BLaER1 (cell line): Measurements from ENCODE around the gene PACC1.

Experiments used
- H3K27ac ChIP-seq: shearing (Covaris generic); formaldehyde crosslinking; 2 replicates; pipeline ENCODE4 v1.8.1; 2022
- H3K27me3 ChIP-seq: shearing (Covaris generic); formaldehyde crosslinking; 2 replicates; pipeline ENCODE4 v1.8.1; 2022
- H3K36me3 ChIP-seq: shearing (Covaris generic); formaldehyde crosslinking; 2 replicates; pipeline ENCODE4 v1.8.1; 2022
- H3K4me1 ChIP-seq: shearing (Covaris generic); formaldehyde crosslinking; 2 replicates; pipeline ENCODE4 v1.8.1; 2022
- H3K4me2 ChIP-seq: shearing (Covaris generic); formaldehyde crosslinking; 2 replicates; pipeline ENCODE4 v1.8.1; 2022
- H3K4me3 ChIP-seq: shearing (Covaris generic); formaldehyde crosslinking; 2 replicates; pipeline ENCODE4 v1.8.1; 2022
- H3K9ac ChIP-seq: shearing (Covaris generic); formaldehyde crosslinking; 2 replicates; pipeline ENCODE4 v1.8.1; 2022
- H3K9me3 ChIP-seq: shearing (Covaris generic); formaldehyde crosslinking; 2 replicates; pipeline ENCODE4 v1.8.1; 2022
- H4K20me1 ChIP-seq: shearing (Covaris generic); formaldehyde crosslinking; 2 replicates; pipeline ENCODE4 v1.8.1; 2022
- Cebpa-rat ChIP-seq: shearing (Covaris generic); IDR thresholded peaks from 2 replicates; pipeline ENCODE4 v1.8.1; 2022

Gene PACC1

DNA sequence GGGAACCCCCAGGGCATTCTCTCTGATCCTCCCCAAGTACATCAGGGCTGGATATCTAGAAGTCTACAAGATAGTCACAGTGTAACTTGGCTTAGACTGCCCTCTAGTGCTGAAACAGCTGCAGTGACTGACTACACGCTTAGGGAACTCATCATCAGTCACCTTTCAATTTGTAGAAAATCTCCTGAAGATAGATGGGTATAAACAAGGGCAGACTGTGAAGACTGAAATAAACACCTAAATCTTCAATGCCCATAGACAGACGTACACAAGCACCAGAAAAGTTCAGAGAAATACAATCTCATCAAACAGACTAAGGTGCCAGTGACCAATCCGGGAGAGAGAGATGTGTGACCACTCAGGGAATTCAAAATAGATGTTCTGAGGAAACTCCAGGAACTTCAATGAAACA lies 46.6 kb downstream of the PACC1 start:
- Histone ChIP-seq H4K20me1 (peaks cover 11% of the 10 kb centered on the region), H3K9me3 (peaks cover 12% of the 10 kb centered on the region), H3K27ac (no peak overlapping the region), H3K9ac (no peak overlapping the region), H3K27me3 (no peaks in the 10 kb centered on the region), H3K4me2 (no peak overlapping the region), H3K4me3 (no peak overlapping the region), H3K4me1 (no peaks in the 10 kb centered on the region), H3K36me3 (peaks cover 97% of the 10 kb centered on the region)
- no peak for TF ChIP-seq Cebpa-rat

DNA sequence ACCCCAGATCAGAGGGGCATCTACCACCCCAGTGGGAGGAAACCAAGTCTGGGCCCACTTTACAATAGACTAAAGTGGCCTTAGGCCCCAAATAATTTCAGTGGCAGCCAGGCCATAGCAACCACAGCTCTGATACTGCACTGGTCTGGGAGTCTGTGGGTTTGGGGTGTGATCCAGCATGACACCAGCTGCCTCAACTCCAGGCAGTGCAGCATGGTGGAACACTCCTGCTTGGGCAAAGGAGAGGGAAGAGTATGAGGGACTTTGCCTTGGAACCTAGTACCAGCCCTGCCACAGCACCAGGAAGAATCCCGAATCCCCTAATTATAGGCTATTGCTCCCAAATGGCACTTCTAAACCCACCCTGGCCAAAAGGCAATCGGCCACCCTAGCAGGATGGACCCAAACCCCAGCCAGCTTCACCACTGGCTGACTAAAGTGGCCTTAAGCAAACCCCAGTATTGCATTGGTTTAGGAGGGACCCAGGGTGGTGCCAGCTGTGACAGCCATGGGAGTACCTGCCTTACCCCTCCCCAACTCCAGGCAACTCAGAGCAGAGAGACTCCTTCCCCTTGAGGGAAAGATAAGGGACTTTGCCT lies 47.1 kb downstream of the PACC1 start:
- TF ChIP-seq Cebpa-rat: no peak
- no peak overlapping the region for H3K9ac ChIP-seq
- H3K9me3 ChIP-seq: peaks cover 8% of the 10 kb centered on the region
- 0 out of 2 replicates have a peak, but pooled peaks cover under 1% of the 10 kb centered on the region for H3K4me1 ChIP-seq
- no peak overlapping the region for H3K4me3 ChIP-seq
- H3K4me2 ChIP-seq: no peak overlapping the region
- H3K36me3 ChIP-seq: peaks cover 98% of the 10 kb centered on the region
- H3K27me3 ChIP-seq: no peaks in the 10 kb centered on the region
- H3K27ac ChIP-seq: peak overlapping the region; percentile 26; the same call in 1 of the 2 replicates
- peaks cover 11% of the 10 kb centered on the region for H4K20me1 ChIP-seq

DNA sequence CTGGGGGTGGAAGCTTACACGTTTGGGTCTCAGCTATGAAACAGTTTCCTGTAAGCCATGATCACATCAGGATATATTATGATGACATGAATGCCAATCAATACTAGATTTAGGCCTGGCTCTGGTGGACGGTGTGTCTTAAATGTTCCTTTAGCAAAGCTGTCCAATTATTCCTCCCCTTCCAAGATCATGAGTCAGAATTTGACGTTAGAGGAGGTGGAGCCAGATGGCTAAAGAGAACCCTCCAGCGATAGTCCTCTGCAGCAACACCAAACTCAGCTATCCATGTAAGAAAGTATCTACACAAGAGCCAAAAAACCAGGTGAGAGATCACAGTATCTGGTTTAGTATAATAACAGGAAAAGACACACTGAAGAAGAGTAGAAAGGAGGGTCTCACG lies 47.8 kb downstream of the PACC1 start:
- Histone ChIP-seq H3K36me3 (peaks cover 99% of the 10 kb centered on the region), H3K9me3 (peaks cover 8% of the 10 kb centered on the region), H3K4me3 (no peak overlapping the region), H4K20me1 (peaks cover 11% of the 10 kb centered on the region), H3K9ac (no peak overlapping the region), H3K4me1 (peaks cover 7% of the 10 kb centered on the region), H3K27ac (peak overlapping the region; percentile 26; the same call in 1 of the 2 replicates), H3K4me2 (no peak overlapping the region), H3K27me3 (no peaks in the 10 kb centered on the region)
- TF ChIP-seq Cebpa-rat: no peak

DNA sequence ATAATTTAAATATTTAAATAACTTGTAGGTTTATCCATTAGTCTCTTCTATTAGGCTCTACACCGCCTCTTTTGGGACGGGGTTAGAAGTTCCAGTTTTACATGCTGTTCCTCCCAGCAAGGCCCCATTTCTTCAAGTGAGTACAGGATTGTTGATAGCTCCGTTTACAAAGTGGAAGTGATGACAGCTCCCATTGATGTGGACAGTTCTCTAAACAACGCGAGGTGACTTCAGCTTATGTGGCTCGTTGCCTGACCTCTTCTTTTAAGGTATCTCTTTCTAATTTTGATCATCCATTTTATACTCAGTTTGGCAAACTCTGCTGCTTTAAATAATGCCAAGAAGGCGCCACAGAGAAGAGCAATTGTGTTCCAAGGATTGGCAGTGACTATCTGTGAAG lies 49.7 kb downstream of the PACC1 start:
- H3K4me2 ChIP-seq: no peak overlapping the region
- H3K27ac ChIP-seq: no peak overlapping the region
- H3K36me3 ChIP-seq: peaks cover 99% of the 10 kb centered on the region
- H3K9me3 ChIP-seq: peaks cover 8% of the 10 kb centered on the region
- H3K4me3 ChIP-seq: no peak overlapping the region
- H3K9ac ChIP-seq: no peak overlapping the region
- TF ChIP-seq Cebpa-rat: no peak
- H4K20me1 ChIP-seq: peaks cover 11% of the 10 kb centered on the region
- no peaks in the 10 kb centered on the region for H3K27me3 ChIP-seq
- H3K4me1 ChIP-seq: peaks cover 15% of the 10 kb centered on the region

DNA sequence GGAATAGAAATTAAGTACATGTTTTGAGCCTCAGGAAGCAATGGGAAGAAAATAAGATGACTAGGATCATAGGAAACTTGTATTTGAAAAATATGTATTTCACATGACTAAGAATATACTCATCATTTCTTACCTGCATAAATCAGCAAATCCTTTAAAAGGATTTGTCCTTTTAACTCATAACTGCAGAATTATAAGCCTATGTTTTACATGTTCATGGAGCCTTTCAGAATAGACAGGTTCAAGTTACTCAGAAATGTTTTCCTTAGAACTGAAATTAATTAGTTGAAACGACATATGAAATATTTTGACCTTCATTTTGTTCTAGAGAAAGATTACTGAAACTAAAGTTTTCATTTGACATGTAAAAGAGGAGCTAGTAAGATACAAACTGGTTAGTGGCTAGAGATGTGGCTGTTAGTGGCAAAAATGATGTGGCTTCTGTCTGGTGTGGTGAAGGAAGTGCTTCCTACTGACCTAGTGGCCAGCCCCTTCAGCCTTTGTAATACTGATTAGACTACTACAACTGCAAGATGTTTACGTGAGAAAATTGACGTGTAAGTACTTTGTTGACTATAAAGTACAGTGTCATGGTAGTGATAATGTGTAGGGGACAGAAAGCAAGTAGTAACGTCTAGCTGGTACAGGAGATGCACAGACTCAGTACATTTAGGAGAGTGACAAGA lies 54.7 kb downstream of the PACC1 start:
- Histone ChIP-seq H3K4me2 (no peak overlapping the region), H3K27me3 (no peaks in the 10 kb centered on the region), H3K27ac (no peak overlapping the region), H3K36me3 (peaks cover 76% of the 10 kb centered on the region), H3K4me1 (peaks cover 51% of the 10 kb centered on the region), H3K4me3 (no peak overlapping the region), H3K9ac (no peak overlapping the region), H4K20me1 (no peaks in the 10 kb centered on the region), H3K9me3 (no peaks in the 10 kb centered on the region)
- TF ChIP-seq Cebpa-rat: no peak

DNA sequence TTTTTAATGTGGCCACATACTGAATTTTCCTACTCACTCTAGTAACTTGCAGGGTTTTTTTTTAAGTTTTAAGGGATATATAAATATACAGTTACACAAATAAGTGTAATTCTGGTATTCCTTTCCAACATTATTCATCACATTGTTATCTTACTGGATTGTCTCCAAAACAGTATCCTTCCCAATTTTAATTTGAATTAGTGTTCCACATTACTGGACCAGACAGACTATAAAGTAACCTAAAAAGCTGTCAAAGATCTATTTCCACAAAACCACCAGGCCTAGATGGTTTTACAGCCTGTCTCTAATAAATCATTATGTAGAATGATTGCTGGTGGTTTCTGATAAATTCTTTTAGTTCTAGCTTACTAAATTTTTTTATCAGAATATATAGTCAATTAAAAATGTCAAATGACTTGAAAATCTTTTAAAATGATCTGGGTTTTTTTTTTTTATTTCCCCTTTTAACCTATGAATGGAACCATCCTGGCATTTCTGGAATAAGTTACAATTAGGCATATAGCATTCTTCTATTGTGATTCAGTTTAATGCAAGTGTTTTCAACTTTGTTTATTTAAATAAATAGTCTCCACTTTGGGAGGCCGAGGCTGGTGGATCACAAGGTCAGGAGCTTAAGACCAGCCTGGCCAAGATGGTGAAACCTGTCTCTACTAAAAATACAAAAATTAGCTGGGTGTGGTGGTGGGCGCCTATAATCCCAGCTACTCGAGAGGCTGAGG lies 59.3 kb downstream of the PACC1 start:
- Histone ChIP-seq H3K27ac (no peak overlapping the region), H3K9ac (no peak overlapping the region)
- no peak for TF ChIP-seq Cebpa-rat

DNA sequence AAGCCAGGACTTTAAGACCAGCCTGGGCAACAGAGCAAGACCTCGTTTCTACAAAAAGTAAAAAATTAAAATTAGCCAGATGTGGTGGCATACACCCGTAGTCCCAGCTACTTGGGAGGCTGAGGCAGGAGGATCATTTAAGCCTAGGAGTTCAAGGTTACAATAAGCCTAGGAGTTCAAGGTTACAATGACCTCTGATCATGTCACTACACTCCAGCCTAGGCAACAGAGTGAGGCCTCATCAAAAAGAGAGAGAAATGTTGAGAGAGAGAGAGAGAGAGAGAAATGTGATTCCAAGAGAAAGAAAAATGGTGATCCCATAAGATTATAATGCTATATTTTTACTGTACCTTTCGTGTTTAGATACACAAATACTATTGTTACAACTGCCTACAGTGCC lies 60.2 kb downstream of the PACC1 start:
- H3K36me3 ChIP-seq: peaks cover 73% of the 10 kb centered on the region
- H3K9me3 ChIP-seq: no peaks in the 10 kb centered on the region
- no peak overlapping the region for H3K4me3 ChIP-seq
- H3K9ac ChIP-seq: no peak overlapping the region
- H3K4me1 ChIP-seq: peaks cover 44% of the 10 kb centered on the region
- no peaks in the 10 kb centered on the region for H4K20me1 ChIP-seq
- TF ChIP-seq Cebpa-rat: no peak
- H3K27ac ChIP-seq: no peak overlapping the region
- H3K4me2 ChIP-seq: no peak overlapping the region
- no peaks in the 10 kb centered on the region for H3K27me3 ChIP-seq

More for the DNA sequence above, 59.3 kb downstream of the PACC1 start:
- Histone ChIP-seq H3K4me1 (peaks cover 43% of the 10 kb centered on the region), H3K27me3 (no peaks in the 10 kb centered on the region), H3K9me3 (no peaks in the 10 kb centered on the region), H3K4me2 (no peak overlapping the region), H3K36me3 (peaks cover 71% of the 10 kb centered on the region), H3K4me3 (no peak overlapping the region), H4K20me1 (no peaks in the 10 kb centered on the region)

DNA sequence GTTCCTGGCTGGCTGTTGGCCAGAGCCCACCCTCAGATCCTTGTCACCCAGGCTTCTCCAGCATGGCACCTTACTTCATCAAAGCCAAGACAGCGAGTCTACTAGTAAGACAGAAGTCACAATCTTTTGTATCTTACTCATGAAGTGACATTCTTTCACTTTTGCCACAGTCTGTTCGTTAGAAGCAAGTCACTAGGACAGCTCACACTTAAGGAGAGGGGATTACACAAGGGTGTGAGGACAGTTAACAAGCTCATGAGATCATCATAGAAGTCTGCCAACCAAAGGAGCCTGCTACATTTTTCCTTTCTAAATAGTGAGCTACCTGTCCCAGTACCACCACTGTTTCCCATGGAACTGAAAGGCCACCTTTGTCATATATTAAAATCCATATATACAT lies 61.5 kb downstream of the PACC1 start:
- H3K4me2 ChIP-seq: no peak overlapping the region
- no peak overlapping the region for H3K27ac ChIP-seq
- H3K36me3 ChIP-seq: peaks cover 75% of the 10 kb centered on the region
- no peaks in the 10 kb centered on the region for H3K27me3 ChIP-seq
- peaks cover 31% of the 10 kb centered on the region for H3K4me1 ChIP-seq
- no peak overlapping the region for H3K4me3 ChIP-seq
- H3K9me3 ChIP-seq: no peaks in the 10 kb centered on the region
- H4K20me1 ChIP-seq: no peaks in the 10 kb centered on the region
- H3K9ac ChIP-seq: no peak overlapping the region
- no peak for TF ChIP-seq Cebpa-rat

DNA sequence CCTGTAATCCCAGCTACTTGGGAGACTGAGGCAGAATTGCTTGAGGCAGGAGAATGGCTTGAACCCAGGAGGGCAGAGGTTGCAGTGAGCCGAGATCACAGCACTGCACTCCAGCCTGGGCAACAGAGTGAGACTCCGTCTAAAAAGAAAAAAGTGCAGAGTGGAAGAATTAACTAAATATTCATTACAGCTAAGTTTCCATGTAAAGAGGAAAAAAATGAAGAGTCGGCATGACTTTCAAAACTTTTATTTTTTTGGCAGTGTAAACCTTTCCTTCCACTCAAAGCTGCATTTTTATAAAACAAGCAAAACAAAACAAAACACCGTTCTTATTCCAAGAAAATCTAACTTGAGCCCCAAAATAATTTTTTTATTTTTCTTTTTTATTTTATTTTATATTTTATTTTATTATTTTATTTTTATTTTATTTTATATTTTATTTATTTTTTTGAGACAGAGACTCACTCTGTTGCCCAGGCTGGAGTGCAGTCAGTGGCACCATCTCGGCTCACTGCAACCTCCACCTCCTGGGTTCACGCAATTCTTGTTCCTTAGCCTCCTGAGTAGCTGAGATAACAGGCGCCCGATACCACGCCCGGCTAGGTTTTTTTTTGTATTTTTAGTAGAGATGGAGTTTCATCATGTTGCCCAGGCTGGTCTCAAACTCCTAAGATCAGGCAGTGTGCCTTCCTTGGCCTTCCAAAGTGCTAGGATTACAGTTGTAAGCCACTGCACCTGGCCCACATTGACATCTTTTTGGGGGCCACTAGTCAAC lies 62.9 kb downstream of the PACC1 start:
- peaks cover 78% of the 10 kb centered on the region for H3K36me3 ChIP-seq
- no peak overlapping the region for H3K9ac ChIP-seq
- no peak for TF ChIP-seq Cebpa-rat
- no peaks in the 10 kb centered on the region for H3K27me3 ChIP-seq
- no peak overlapping the region for H3K4me2 ChIP-seq
- H4K20me1 ChIP-seq: no peaks in the 10 kb centered on the region
- no peak overlapping the region for H3K4me3 ChIP-seq
- H3K4me1 ChIP-seq: peaks cover 17% of the 10 kb centered on the region
- no peaks in the 10 kb centered on the region for H3K9me3 ChIP-seq
- H3K27ac ChIP-seq: no peak overlapping the region
